ENCODE results near the gene SARDH. TPM values are rescaled to one million over a fixed set of nuclear protein-coding genes. Genes with fewer than 3 reads are reported as not detected.

The SARDH gene
- total RNA-seq, 4 donors from 2014 or later = 0.39 to 2.9 (median 0.59) TPM

DNA sequence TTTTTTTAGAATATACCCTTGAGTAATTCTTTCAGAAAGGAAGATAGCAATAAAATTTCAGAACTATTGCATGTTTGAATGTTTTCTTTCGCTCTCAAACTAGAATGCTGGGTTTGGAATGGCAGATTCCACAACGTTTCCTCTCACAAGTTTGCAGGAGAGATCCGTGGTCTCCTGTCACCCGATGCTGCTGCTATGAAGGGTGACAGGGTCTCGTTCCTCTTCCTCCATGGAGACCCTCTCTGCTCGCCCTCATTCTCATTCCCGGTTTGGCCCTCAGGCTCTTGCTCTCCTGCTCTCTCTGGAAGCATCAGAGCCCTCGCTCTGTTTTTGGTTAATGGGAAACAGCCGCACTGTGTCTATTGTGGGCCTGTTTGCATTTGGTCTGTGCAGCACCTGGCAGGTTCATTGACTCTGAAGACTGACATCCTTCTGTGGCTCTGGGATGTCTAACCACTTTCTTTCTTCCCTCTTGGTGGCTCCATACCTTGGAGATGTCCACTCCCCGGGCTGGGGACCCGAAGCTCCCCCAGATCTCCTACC, 116.4 kb downstream of the SARDH start:
- no peak for ATAC-seq
- no peak for TF ChIP-seq POLR2A (IDR thresholded peaks at IDR 0.05)
- TF ChIP-seq, protein P1, sequence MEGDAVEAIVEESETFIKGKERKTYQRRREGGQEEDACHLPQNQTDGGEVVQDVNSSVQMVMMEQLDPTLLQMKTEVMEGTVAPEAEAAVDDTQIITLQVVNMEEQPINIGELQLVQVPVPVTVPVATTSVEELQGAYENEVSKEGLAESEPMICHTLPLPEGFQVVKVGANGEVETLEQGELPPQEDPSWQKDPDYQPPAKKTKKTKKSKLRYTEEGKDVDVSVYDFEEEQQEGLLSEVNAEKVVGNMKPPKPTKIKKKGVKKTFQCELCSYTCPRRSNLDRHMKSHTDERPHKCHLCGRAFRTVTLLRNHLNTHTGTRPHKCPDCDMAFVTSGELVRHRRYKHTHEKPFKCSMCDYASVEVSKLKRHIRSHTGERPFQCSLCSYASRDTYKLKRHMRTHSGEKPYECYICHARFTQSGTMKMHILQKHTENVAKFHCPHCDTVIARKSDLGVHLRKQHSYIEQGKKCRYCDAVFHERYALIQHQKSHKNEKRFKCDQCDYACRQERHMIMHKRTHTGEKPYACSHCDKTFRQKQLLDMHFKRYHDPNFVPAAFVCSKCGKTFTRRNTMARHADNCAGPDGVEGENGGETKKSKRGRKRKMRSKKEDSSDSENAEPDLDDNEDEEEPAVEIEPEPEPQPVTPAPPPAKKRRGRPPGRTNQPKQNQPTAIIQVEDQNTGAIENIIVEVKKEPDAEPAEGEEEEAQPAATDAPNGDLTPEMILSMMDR (IDR thresholded peaks at IDR 0.05 in 4 of 5, conservative IDR thresholded peaks at IDR 0.05 in 1 of 5) = no peak
- H3K27ac ChIP-seq = no peak overlapping the region
- in situ Hi-C loops (cut with MboI; ENCODE audit: low sequenced_read_pairs in 4 of 4) = no loop called here
- DNase-seq = no peak
- intact Hi-C loops (cut with DNase I; ENCODE audit: low total_unique reads) = no loop called here
- no peaks in the 10 kb centered on the region for H3K4me1 ChIP-seq
- no peaks in the 10 kb centered on the region for H3K9me3 ChIP-seq
- no peak overlapping the region for H3K4me3 ChIP-seq
- no peaks in the 10 kb centered on the region for H3K36me3 ChIP-seq
- peaks cover 10 to 25% (median 18%) of the 10 kb centered on the region in 3 donors for H3K27me3 ChIP-seq

DNA sequence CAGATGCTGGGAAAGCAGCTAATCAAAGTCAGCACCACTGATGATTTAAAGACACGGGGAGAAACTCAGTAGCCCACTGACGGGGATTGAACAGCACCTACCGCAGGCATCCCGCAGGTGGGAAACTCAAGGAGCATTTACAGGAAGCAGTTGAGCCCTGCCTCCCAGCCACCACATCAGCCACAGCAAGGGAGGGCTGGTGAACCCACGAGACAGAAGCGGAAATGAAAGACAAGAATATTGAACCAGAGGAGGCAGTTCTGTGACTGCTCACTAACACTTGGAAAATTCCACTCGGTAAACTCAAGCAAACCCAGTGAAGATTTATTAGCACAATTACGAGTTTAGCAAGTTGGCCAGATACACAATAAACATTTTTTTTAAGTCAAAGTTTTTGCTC, 118.4 kb downstream of the SARDH start:
- H3K36me3 ChIP-seq = no peaks in the 10 kb centered on the region
- H3K9me3 ChIP-seq = no peaks in the 10 kb centered on the region
- in situ Hi-C loops (cut with MboI; ENCODE audit: low sequenced_read_pairs in 4 of 4) (no loop called here), intact Hi-C loops (cut with DNase I; ENCODE audit: low total_unique reads) (no loop called here)
- DNase-seq (no peak), ATAC-seq (no peak)
- H3K4me1 ChIP-seq = no peaks in the 10 kb centered on the region
- H3K4me3 ChIP-seq = no peak overlapping the region
- H3K27ac ChIP-seq = no peak overlapping the region
- TF ChIP-seq POLR2A (IDR thresholded peaks at IDR 0.05) = no peak
- TF ChIP-seq, protein P1 (IDR thresholded peaks at IDR 0.05 in 4 of 5, conservative IDR thresholded peaks at IDR 0.05 in 1 of 5) = no peak
- peaks cover 30 to 33% (median 31%) of the 10 kb centered on the region in 3 donors for H3K27me3 ChIP-seq

DNA sequence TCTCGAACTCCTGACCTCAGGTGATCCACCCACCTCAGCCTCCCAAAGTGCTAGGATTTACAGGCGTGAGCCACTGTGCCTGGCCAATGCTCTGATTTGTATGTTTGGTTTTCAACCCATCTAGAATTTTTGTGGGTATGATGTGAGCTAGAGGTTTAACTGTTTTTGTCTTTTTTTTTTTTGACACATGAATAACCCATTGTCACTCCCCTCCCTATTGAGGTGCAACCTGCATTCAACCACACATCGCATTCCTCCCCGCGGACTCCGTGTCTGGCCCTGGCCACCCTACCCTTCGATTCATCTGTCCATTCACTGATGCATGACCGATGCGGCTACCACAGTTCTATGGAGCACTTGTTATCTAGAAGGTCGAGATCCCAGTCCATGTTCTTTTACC, 119.4 kb downstream of the SARDH start:
- in situ Hi-C loops (cut with MboI; ENCODE audit: low sequenced_read_pairs in 4 of 4) = no loop called here
- H3K27ac ChIP-seq = no peak overlapping the region
- H3K4me1 ChIP-seq = no peaks in the 10 kb centered on the region
- intact Hi-C loops (cut with DNase I; ENCODE audit: low total_unique reads) = no loop called here
- H3K9me3 ChIP-seq = no peaks in the 10 kb centered on the region
- DNase-seq = no peak
- peaks cover 28 to 37% (median 35%) of the 10 kb centered on the region in 3 donors for H3K27me3 ChIP-seq
- TF ChIP-seq POLR2A (IDR thresholded peaks at IDR 0.05) = no peak
- TF ChIP-seq, protein P1 (IDR thresholded peaks at IDR 0.05 in 4 of 5, conservative IDR thresholded peaks at IDR 0.05 in 1 of 5) = no peak
- H3K36me3 ChIP-seq = no peaks in the 10 kb centered on the region
- ATAC-seq = no peak
- no peak overlapping the region for H3K4me3 ChIP-seq

DNA sequence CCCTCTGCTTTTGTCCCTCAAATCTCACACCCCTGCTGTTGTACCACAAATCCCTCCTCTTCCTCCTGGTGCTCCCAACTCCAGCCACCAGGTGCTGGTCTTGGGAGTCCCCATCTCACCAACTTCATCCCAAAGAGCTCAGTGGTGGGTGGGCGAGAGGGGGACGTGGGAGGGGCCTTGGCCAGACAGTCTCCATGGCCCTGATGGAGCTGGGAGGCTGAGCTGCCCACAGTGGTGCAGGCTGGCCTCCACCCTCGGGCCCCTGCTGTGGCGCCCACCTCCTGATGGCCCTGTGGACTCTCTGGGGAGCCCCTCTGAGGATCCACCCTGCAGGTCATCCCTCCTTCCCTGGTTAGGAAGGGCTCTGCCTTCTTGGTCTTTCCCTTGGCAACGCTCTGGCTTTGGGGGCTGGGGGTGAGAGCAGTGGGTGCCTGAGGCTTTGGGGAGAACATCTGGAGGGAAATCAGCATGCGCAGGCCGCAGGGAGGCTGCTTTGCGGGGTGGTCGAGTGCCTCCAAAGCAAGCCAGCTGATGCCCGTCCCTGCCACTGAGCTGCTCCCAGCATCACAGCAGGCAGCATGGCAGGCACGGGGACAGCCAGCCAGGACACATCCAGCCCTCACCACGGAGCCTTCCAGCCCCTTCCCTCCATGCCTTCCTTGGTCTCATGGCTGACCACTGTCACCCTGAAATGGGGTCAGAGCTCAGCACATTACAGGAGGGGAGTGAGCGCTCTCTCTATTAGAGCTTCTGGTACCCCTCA, 121.3 kb downstream of the SARDH start:
- no peaks in the 10 kb centered on the region for H3K4me1 ChIP-seq
- in situ Hi-C loops (cut with MboI; ENCODE audit: low sequenced_read_pairs in 4 of 4) = no loop called here
- no peak overlapping the region for H3K27ac ChIP-seq
- no peak for DNase-seq
- H3K36me3 ChIP-seq = no peaks in the 10 kb centered on the region
- H3K4me3 ChIP-seq = no peak overlapping the region
- no peak for TF ChIP-seq POLR2A (IDR thresholded peaks at IDR 0.05)
- TF ChIP-seq, protein P1 (IDR thresholded peaks at IDR 0.05 in 4 of 5, conservative IDR thresholded peaks at IDR 0.05 in 1 of 5) = no peak
- intact Hi-C loops (cut with DNase I; ENCODE audit: low total_unique reads) = no loop called here
- ATAC-seq = no peak
- no peaks in the 10 kb centered on the region for H3K9me3 ChIP-seq
- H3K27me3 ChIP-seq = peaks cover 32 to 33% (median 32%) of the 10 kb centered on the region in 3 donors
